Liver (tissue), 3 donors: Measurements from ENCODE around the gene SLC37A2.

ENCODE experiments used
- ATF3 ChIP-seq: IDR thresholded peaks from 2 replicates; pipeline ENCODE4 v1.6.1; 2016; ENCODE audit warnings: antibody characterized with exemption
- CTCF ChIP-seq: fragments of 150-350 bp; IDR thresholded peaks from 2 replicates; pipeline ENCODE4 v1.5.1; 2017; ENCODE audit warnings: improper control_type of control experiment, low read depth, low read length; ENCODE audit not compliant: missing input control
- FOXA1 ChIP-seq: IDR thresholded peaks from 2 replicates; pipeline ENCODE4 v1.6.1; 2016; ENCODE audit warnings: antibody characterized with exemption
- GABPA ChIP-seq, 2 donors: IDR thresholded peaks in 1 of 2; conservative IDR thresholded peaks in 1 of 2; 2 replicates each; pipeline ENCODE4 v1.6.1; 2016; ENCODE audit warnings: antibody characterized with exemption in 2 of 2, mild to moderate bottlenecking in 1 of 2, moderate library complexity in 1 of 2
- JUND ChIP-seq, 2 donors: IDR thresholded peaks; 2 replicates each; pipeline ENCODE4 v1.6.1; 2016; ENCODE audit warnings: antibody characterized with exemption in 2 of 2
- NR2F2 ChIP-seq: IDR thresholded peaks from 2 replicates; pipeline ENCODE4 v1.6.1; 2016; ENCODE audit warnings: antibody characterized with exemption
- RAD21 ChIP-seq, 2 donors: IDR thresholded peaks; 2 replicates each; pipeline ENCODE4 v1.6.1; 2016; ENCODE audit warnings: antibody characterized with exemption in 2 of 2, mild to moderate bottlenecking in 2 of 2
- REST ChIP-seq: IDR thresholded peaks from 2 replicates; pipeline ENCODE4 v1.6.1; 2016; ENCODE audit warnings: antibody characterized with exemption, mild to moderate bottlenecking
- SP1 ChIP-seq: IDR thresholded peaks from 2 replicates; pipeline ENCODE4 v1.6.1; 2018; ENCODE audit warnings: antibody characterized with exemption, mild to moderate bottlenecking
- TAF1 ChIP-seq: conservative IDR thresholded peaks from 2 replicates; pipeline ENCODE4 v1.6.1; 2016; ENCODE audit warnings: antibody characterized with exemption, mild to moderate bottlenecking
- YY1 ChIP-seq: IDR thresholded peaks from 2 replicates; pipeline ENCODE4 v1.6.1; 2016; ENCODE audit warnings: antibody characterized with exemption, mild to moderate bottlenecking
- donor health status: healthy.
- donor health status: healthy.

GRCh38 chr11:125082611-125083311 lies 19.7 kb downstream of the SLC37A2 start:
- TF ChIP-seq TAF1, result no peak
- TF ChIP-seq CTCF, result no peak
- no peak for TF ChIP-seq RAD21 (IDR thresholded peaks at IDR 0.05)
- no peak for TF ChIP-seq SP1
- TF ChIP-seq JUND (IDR thresholded peaks at IDR 0.05), result no peak
- no peak for TF ChIP-seq GABPA (IDR thresholded peaks at IDR 0.05 in 1 of 2, conservative IDR thresholded peaks at IDR 0.05 in 1 of 2)
- TF ChIP-seq YY1, result no peak
- no peak for TF ChIP-seq NR2F2
- no peak for TF ChIP-seq REST
- TF ChIP-seq ATF3, result no peak
- TF ChIP-seq FOXA1, result no peak
